K562 (cell line): ENCODE measurements around the gene NOPCHAP1. TPM values are rescaled to one million over a fixed set of nuclear protein-coding genes. Genes with fewer than 3 reads are reported as not detected.

Source experiments
- BACH1 ChIP-seq: fragments of 200-800 bp; sonication (Bioruptor generic); IDR thresholded peaks from 2 replicates; pipeline ENCODE4 v1.6.1; 2016; ENCODE audit warnings: missing genetic modification characterization, missing compliant biosample characterization
- BRF1 ChIP-seq: IDR thresholded peaks from 3 replicates; pipeline ENCODE4 v1.6.1; 2011; ENCODE audit warnings: borderline replicate concordance, mild to moderate bottlenecking; ENCODE audit not compliant: insufficient read length; ENCODE audit errors: extremely low read depth
- E2F1 ChIP-seq: sonication (generic); formaldehyde crosslinking; IDR thresholded peaks from 2 replicates; pipeline ENCODE4 v1.8.1; 2023; ENCODE audit warnings: mild to moderate bottlenecking, missing genetic modification reagents, moderate library complexity
- ETS2 ChIP-seq: IDR thresholded peaks from 2 replicates; pipeline ENCODE4 v1.6.1; 2016; ENCODE audit warnings: borderline replicate concordance, missing genetic modification characterization, mild to moderate bottlenecking, moderate library complexity, missing compliant biosample characterization; ENCODE audit not compliant: poor library complexity, severe bottlenecking
- FOXJ2 ChIP-seq: fragments of 200-800 bp; sonication (Bioruptor generic); IDR thresholded peaks from 2 replicates; pipeline ENCODE4 v1.6.1; 2016; ENCODE audit warnings: missing genetic modification characterization, missing compliant biosample characterization
- FOXK2 ChIP-seq, 2 experiments: fragments of 450-650 bp; IDR thresholded peaks in 1 of 2; conservative IDR thresholded peaks in 1 of 2; 2 replicates each; pipeline ENCODE4 v1.6.1; 2016; ENCODE audit warnings: low read depth in 2 of 2, mild to moderate bottlenecking in 1 of 2
- HOMEZ ChIP-seq: fragments of 250-450 bp; sonication (Bioruptor Pico); IDR thresholded peaks from 2 replicates; pipeline ENCODE4 v1.4.0; 2020; ENCODE audit warnings: mild to moderate bottlenecking, moderate library complexity
- MEF2A ChIP-seq: IDR thresholded peaks from 2 replicates; pipeline ENCODE4 v1.6.1; 2011; ENCODE audit warnings: low read depth, mild to moderate bottlenecking, low read length, moderate library complexity; ENCODE audit not compliant: control insufficient read depth
- MLX ChIP-seq, 2 experiments: fragments of 450-650 bp in 1 of 2; sonication (generic) in 1 of 2; formaldehyde crosslinking; conservative IDR thresholded peaks; 2 replicates each; pipeline versions ENCODE4 v1.4.0 to v1.8.1; 2020 to 2022; ENCODE audit warnings: mild to moderate bottlenecking in 1 of 2, missing genetic modification reagents in 1 of 2
- NCOR1 ChIP-seq: fragments of 450-650 bp; IDR thresholded peaks from 2 replicates; pipeline ENCODE4 v1.6.1; 2016; ENCODE audit warnings: mild to moderate bottlenecking, moderate library complexity
- NONO ChIP-seq, 2 experiments: fragments of 200-400 bp in 1 of 2; fragments of 450-650 bp in 1 of 2; formaldehyde crosslinking in 1 of 2; IDR thresholded peaks; 2 replicates each; pipeline ENCODE4 v1.6.1; 2017; ENCODE audit warnings: low read depth in 2 of 2, mild to moderate bottlenecking in 2 of 2, moderate library complexity in 2 of 2, low read length in 1 of 2
- RBM15 ChIP-seq: fragments of 200-400 bp; formaldehyde crosslinking; IDR thresholded peaks from 2 replicates; pipeline ENCODE4 v1.6.1; 2018; ENCODE audit warnings: mild to moderate bottlenecking, low read length, moderate library complexity; ENCODE audit not compliant: insufficient read depth
- SPI1 ChIP-seq: IDR thresholded peaks from 2 replicates; pipeline ENCODE4 v1.6.1; 2011; ENCODE audit warnings: low read depth, low read length, control low read depth, borderline replicate concordance
- TBL1XR1 ChIP-seq, 2 experiments: IDR thresholded peaks; 2 replicates each; pipeline ENCODE4 v1.6.1; 2012; ENCODE audit warnings: improper control_type of control experiment in 2 of 2, low read length in 2 of 2, mild to moderate bottlenecking in 1 of 2
- ZMIZ1 ChIP-seq, 2 experiments: fragments of 150-350 bp in 1 of 2; IDR thresholded peaks; 2 replicates each; pipeline ENCODE4 v1.6.1; 2012 to 2016; ENCODE audit warnings: low read depth in 2 of 2, low read length in 2 of 2, mild to moderate bottlenecking in 1 of 2, moderate library complexity in 1 of 2
- ZNF143 ChIP-seq: sonication (generic); formaldehyde crosslinking; IDR thresholded peaks from 2 replicates; pipeline ENCODE4 v1.9.0; 2022; ENCODE audit warnings: mild to moderate bottlenecking, missing genetic modification reagents
- ZNF184 ChIP-seq: sonication (generic); formaldehyde crosslinking; IDR thresholded peaks from 2 replicates; pipeline ENCODE4 v1.5.0; 2020; ENCODE audit warnings: missing genetic modification reagents
- ZNF217 ChIP-seq: sonication (generic); formaldehyde crosslinking; IDR thresholded peaks from 2 replicates; pipeline ENCODE4 v1.8.0; 2022; ENCODE audit warnings: mild to moderate bottlenecking, missing genetic modification reagents
- ZNF3 ChIP-seq: fragments of 250-450 bp; sonication (Bioruptor Pico); IDR thresholded peaks from 2 replicates; pipeline ENCODE4 v1.5.0; 2021; ENCODE audit warnings: mild to moderate bottlenecking, moderate library complexity
- polyA plus RNA-seq, 8 experiments: library from polyadenylated mRNA; depleted of rRNA in 4 of 8; stranded (reverse) in 5 of 8; unstranded in 3 of 8; fragments of >200 nt; fragmentation: Nextera tagmentation in 2 of 8; fragmentation: Illumina TruSeq in 1 of 8; extraction: Ambion mirVana in 2 of 8; extraction: Trizol in 1 of 8; gene quantifications; 2 replicates each; pipeline versions ENCODE4 v1.2.1 to v1.2.3, GENCODE V29; 2011 to 2014; ENCODE audit warnings: inconsistent platforms in 1 of 8, missing spikeins in 1 of 8
- total RNA-seq, 7 experiments: library from RNA; depleted of rRNA in 6 of 7; stranded (reverse); fragments of >200 nt in 6 of 7; fragmentation: Illumina TruSeq in 2 of 7; extraction: Trizol in 2 of 7; gene quantifications; 2 replicates each; pipeline versions ENCODE4 v1.2.1 to v1.2.3, GENCODE V29; 2011 to 2021; ENCODE audit warnings: low replicate concordance in 1 of 7

The NOPCHAP1 gene
- total and polyA plus RNA-seq, 9 of the 15 experiments (the other 6 are each of a cell fraction or from before 2014, with no cell fraction given), result 19.4 to 108 (median 33.4) TPM

- TF ChIP-seq HOMEZ (no peak), FOXJ2 (tag) (no peak), BACH1 (peak; percentile 94), ZNF217 (CRISPR knock-in tag) (no peak), RBM15 (no peak), E2F1 (CRISPR knock-in tag) (no peak), FOXK2 (conservative IDR thresholded peaks at IDR 0.05 in 1 of 2, IDR thresholded peaks at IDR 0.05 in 1 of 2; ENCODE audit: low read depth in 2 of 2) (peak; percentile 23 to 40; a peak in 2 of 4 replicates), ZNF3 (CRISPR knock-in tag) (no peak), TBL1XR1 (IDR thresholded peaks at IDR 0.05; ENCODE audit: low read length in 2 of 2) (no peak), ZNF184 (CRISPR knock-in tag) (no peak), BRF1 (no peak), MLX (CRISPR knock-in tag; conservative IDR thresholded peaks at IDR 0.05) (no peak), ETS2 (no peak), ZMIZ1 (IDR thresholded peaks at IDR 0.05; ENCODE audit: low read depth in 2 of 2, low read length in 2 of 2) (no peak), MEF2A (no peak), NONO (IDR thresholded peaks at IDR 0.05; ENCODE audit: low read depth in 2 of 2, low read length in 1 of 2) (0 out of 4 replicates have a peak, but pooled peaks of 1 of the 2 experiments have one; percentile 43), SPI1 (no peak), NCOR1 (0 out of 2 replicates have a peak, but pooled peaks have one; percentile 8), ZNF143 (CRISPR knock-in tag) (no peak)
Measured at GRCh38 chr12:104958001-104958804, 27.9 kb upstream of the NOPCHAP1 start, which contains the start of gene SLC41A2 (continued).
